Activated CD4-positive, alpha-beta T cell treated with anti-CD3 and anti-CD28 coated beads, Interleukin-2, amount 10 ng/mL, durations not matched to agents 24 days and 14 days (primary cell): Measurements from ENCODE around the gene CNTNAP5. TPM values are rescaled to one million over a fixed set of nuclear protein-coding genes. Genes with fewer than 3 reads are reported as not detected.

Experiments
- DNase-seq: peaks from one replicate; pipeline ENCODE4 v3.0.0; 2022
- H3K27ac Mint-ChIP-seq: one replicate; pipeline ENCODE4 v1.8.0; 2022; ENCODE audit warnings: mild to moderate bottlenecking, mixed read lengths
- H3K27me3 Mint-ChIP-seq: one replicate; pipeline ENCODE4 v1.8.0; 2022; ENCODE audit warnings: mixed read lengths
- H3K36me3 Mint-ChIP-seq: one replicate; pipeline ENCODE4 v1.8.0; 2022; ENCODE audit warnings: low read depth, mild to moderate bottlenecking, mixed read lengths
- H3K4me1 Mint-ChIP-seq: one replicate; pipeline ENCODE4 v1.8.0; 2021; ENCODE audit warnings: mixed read lengths
- H3K4me3 Mint-ChIP-seq: one replicate; pipeline ENCODE4 v1.8.0; 2022; ENCODE audit warnings: mild to moderate bottlenecking, moderate library complexity, mixed read lengths
- H3K9me3 Mint-ChIP-seq: one replicate; pipeline ENCODE4 v1.8.0; 2021; ENCODE audit warnings: mixed read lengths
- intact Hi-C: fragments of 100-400 bp; cut with micrococcal nuclease; formaldehyde crosslinking; loops from one replicate; pipeline ENCODE4 v1.15.1; 2023
- total RNA-seq: library from RNA; stranded (reverse); gene quantifications from 2 replicates; pipeline ENCODE4 v1.2.3, GENCODE V29; 2022

Gene CNTNAP5
- total RNA-seq, 1 donor from 2014 or later: not detected

- H3K4me3 Mint-ChIP-seq: no peak overlapping the region
- no peak for DNase-seq
- H3K9me3 Mint-ChIP-seq: no peaks in the 10 kb centered on the region
- no peak overlapping the region for H3K27ac Mint-ChIP-seq
- H3K27me3 Mint-ChIP-seq: no peaks in the 10 kb centered on the region
- no peaks in the 10 kb centered on the region for H3K4me1 Mint-ChIP-seq
- H3K36me3 Mint-ChIP-seq: no peaks in the 10 kb centered on the region
- intact Hi-C loops: no loop called here
These were observed 508.9 kb downstream of the CNTNAP5 start for GRCh38 chr2:124534028-124534427.

DNA sequence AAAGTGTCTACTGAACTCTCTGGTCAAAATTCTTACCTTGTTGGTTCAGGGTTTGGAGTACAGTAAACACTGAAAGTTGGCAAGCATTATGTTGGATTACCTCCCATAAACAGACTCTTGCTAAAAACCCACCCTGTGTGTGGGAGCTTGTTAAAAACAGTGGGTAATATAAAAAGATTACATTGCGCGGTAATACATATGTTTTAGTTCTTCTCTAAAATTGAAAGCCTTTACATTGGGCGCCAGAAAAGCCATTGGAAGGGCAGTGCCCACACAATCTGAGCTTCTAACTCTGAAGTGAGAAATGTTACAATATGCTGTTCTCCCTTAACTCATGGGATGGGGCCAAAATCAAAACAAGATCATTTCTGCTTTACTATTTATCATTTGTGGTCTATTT is 510.7 kb downstream of the CNTNAP5 start:
- H3K36me3 Mint-ChIP-seq: no peaks in the 10 kb centered on the region
- intact Hi-C loops: no loop called here
- no peak for DNase-seq
- no peaks in the 10 kb centered on the region for H3K4me1 Mint-ChIP-seq
- H3K4me3 Mint-ChIP-seq: no peak overlapping the region
- no peaks in the 10 kb centered on the region for H3K27me3 Mint-ChIP-seq
- H3K27ac Mint-ChIP-seq: no peak overlapping the region
- H3K9me3 Mint-ChIP-seq: no peaks in the 10 kb centered on the region

GRCh38 chr2:124536591-124536990 is 511.5 kb downstream of the CNTNAP5 start:
- no peak for DNase-seq
- no peaks in the 10 kb centered on the region for H3K9me3 Mint-ChIP-seq
- no peaks in the 10 kb centered on the region for H3K27me3 Mint-ChIP-seq
- intact Hi-C loops: no loop called here
- H3K27ac Mint-ChIP-seq: no peak overlapping the region
- H3K4me3 Mint-ChIP-seq: no peak overlapping the region
- H3K4me1 Mint-ChIP-seq: no peaks in the 10 kb centered on the region
- no peaks in the 10 kb centered on the region for H3K36me3 Mint-ChIP-seq

GRCh38 chr2:124538549-124538948 is 513.5 kb downstream of the CNTNAP5 start:
- H3K4me1 Mint-ChIP-seq: no peaks in the 10 kb centered on the region
- H3K27me3 Mint-ChIP-seq: no peaks in the 10 kb centered on the region
- H3K4me3 Mint-ChIP-seq: no peak overlapping the region
- H3K9me3 Mint-ChIP-seq: no peaks in the 10 kb centered on the region
- H3K36me3 Mint-ChIP-seq: no peaks in the 10 kb centered on the region
- no peak overlapping the region for H3K27ac Mint-ChIP-seq
- intact Hi-C loops: no loop called here
- DNase-seq: no peak

DNA sequence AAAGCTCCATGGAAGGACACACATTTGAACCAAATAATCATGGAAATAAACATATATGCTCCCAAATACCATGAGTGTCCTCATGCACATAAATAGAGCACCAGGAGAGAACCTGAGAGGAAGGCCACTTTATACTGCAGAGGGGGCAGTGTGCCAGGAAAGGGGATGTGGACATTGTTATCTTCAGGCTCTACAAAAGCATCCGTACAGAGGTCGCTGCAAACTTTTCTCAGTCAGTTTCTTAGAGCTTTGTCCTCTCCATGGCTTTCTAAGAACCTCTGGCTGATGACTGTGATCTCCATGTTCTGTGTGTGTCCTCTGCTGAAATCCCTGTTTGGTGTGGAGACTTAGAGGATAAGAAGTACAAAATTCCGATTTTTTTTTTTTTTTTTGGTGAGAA is 515.7 kb downstream of the CNTNAP5 start:
- no peaks in the 10 kb centered on the region for H3K4me1 Mint-ChIP-seq
- no peaks in the 10 kb centered on the region for H3K27me3 Mint-ChIP-seq
- H3K36me3 Mint-ChIP-seq: no peaks in the 10 kb centered on the region
- intact Hi-C loops: no loop called here
- H3K9me3 Mint-ChIP-seq: no peaks in the 10 kb centered on the region
- no peak overlapping the region for H3K27ac Mint-ChIP-seq
- no peak for DNase-seq
- H3K4me3 Mint-ChIP-seq: no peak overlapping the region

GRCh38 chr2:124542932-124543640 is 518.0 kb downstream of the CNTNAP5 start:
- Mint-ChIP-seq H3K27ac (no peak overlapping the region), H3K4me3 (no peak overlapping the region), H3K36me3 (no peaks in the 10 kb centered on the region), H3K27me3 (no peaks in the 10 kb centered on the region), H3K9me3 (no peaks in the 10 kb centered on the region), H3K4me1 (no peaks in the 10 kb centered on the region)
- no peak for DNase-seq
- intact Hi-C loops: no loop called here

GRCh38 chr2:124547700-124548099 is 522.6 kb downstream of the CNTNAP5 start:
- Mint-ChIP-seq H3K9me3 (no peaks in the 10 kb centered on the region), H3K27me3 (no peaks in the 10 kb centered on the region), H3K36me3 (no peaks in the 10 kb centered on the region), H3K4me1 (no peaks in the 10 kb centered on the region), H3K4me3 (no peak overlapping the region), H3K27ac (no peak overlapping the region)
- intact Hi-C loops: no loop called here
- DNase-seq: no peak

DNA sequence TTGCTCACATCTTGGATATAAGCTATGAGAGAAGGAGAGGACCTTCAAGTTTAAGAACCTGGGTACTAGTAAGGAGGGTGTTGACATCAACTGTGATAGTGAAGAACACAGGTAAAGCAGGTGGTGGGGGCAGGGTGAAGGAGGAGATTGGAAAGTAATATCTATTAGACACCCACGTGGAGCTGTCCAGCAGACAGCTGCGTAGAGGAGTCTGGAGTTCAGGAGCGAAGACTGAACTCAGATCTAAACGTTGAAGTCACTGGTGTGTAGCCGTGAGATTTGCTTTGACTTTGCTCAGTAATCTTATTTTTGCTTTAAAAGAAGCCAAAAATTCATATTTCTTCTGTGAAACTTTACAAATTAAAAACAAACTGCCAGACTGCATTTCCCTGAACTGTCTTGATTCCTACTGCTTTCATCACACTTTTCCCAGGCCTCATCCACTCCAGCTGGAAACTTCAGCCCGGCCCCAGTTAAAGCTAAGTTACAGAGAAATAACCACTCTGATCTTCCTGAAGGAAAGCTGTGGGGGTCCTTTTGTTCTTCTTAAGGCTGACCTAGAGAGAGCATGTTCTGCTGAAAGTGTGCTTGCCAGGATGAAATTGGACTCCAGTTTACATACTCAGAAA is 533.3 kb downstream of the CNTNAP5 start:
- no peaks in the 10 kb centered on the region for H3K4me1 Mint-ChIP-seq
- H3K4me3 Mint-ChIP-seq: no peak overlapping the region
- intact Hi-C loops: no loop called here
- no peaks in the 10 kb centered on the region for H3K27me3 Mint-ChIP-seq
- H3K9me3 Mint-ChIP-seq: peaks cover 6% of the 10 kb centered on the region
- H3K27ac Mint-ChIP-seq: no peak overlapping the region
- H3K36me3 Mint-ChIP-seq: no peaks in the 10 kb centered on the region
- no peak for DNase-seq

DNA sequence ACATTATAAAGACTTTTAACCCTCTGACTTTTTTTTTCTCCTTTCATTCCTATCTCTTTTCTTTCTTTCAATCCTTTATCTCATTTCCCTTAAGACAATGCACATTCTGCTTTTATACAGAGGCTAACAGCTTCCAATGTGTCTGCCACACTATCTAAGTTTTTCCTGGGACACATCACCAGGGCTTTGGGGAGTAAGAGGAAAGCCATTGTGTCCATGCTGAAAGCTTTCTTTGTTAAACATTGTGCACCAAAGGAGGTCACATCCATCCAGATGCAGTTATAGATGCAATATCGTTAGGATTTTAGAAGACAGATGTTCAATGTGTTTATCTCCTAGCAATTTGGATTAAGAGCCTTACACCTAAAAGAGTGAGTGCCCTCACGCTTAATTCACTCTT is 534.1 kb downstream of the CNTNAP5 start:
- intact Hi-C loops: no loop called here
- Mint-ChIP-seq H3K27me3 (no peaks in the 10 kb centered on the region), H3K9me3 (peaks cover 6% of the 10 kb centered on the region), H3K36me3 (no peaks in the 10 kb centered on the region), H3K4me1 (no peaks in the 10 kb centered on the region), H3K4me3 (no peak overlapping the region), H3K27ac (no peak overlapping the region)
- no peak for DNase-seq

DNA sequence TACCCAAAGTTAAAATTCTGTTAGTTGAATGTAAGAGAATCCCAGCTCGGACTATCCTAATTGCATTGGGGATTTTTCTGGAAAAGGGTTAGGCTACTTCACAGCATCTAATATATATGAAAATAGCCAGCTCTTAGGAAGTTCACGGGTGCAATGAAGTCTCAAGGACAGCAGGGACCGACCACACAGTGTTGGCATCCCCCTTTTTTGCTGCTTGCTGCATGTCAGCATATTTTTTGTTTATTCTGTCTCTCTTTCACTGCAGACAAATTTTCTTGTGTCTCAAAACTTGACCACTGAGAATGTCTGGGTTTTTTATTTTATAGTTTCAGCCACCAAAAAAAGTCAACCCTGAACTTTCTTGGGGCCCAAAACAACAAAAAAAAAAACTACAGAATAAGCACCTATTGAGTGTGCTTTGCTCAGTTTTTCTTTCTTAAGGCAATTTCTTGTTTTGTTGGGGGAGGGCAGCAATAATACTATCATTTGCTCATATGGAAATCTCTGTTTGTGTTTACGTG is 535.6 kb downstream of the CNTNAP5 start:
- Mint-ChIP-seq H3K4me1 (no peaks in the 10 kb centered on the region), H3K27me3 (no peaks in the 10 kb centered on the region), H3K27ac (no peak overlapping the region), H3K4me3 (no peak overlapping the region), H3K36me3 (no peaks in the 10 kb centered on the region), H3K9me3 (peaks cover 6% of the 10 kb centered on the region)
- intact Hi-C loops: no loop called here
- no peak for DNase-seq

DNA sequence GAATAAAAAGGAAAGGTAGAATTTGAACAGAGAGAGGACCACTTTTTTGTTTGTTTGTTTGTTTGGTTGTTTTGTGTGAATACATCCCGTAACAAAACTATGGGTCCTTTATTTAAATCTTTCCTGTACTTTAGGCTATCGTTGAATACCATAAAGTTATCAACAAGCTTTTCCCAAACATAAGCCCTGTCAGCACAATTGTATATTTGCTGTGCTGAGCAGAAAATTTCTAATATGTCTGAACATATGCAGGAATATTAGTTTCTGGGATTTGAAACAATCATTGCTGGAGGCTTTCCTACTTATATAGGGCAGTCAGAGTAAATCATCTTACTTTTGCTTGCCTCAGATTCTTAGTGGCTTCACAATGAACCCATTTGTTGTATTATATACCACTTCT is 536.4 kb downstream of the CNTNAP5 start:
- no peak for DNase-seq

GRCh38 chr2:124563426-124563825 is 538.3 kb downstream of the CNTNAP5 start:
- no peak for DNase-seq
- H3K9me3 Mint-ChIP-seq: peaks cover 8% of the 10 kb centered on the region
- no peak overlapping the region for H3K27ac Mint-ChIP-seq
- no peaks in the 10 kb centered on the region for H3K36me3 Mint-ChIP-seq
- intact Hi-C loops: no loop called here
- H3K4me3 Mint-ChIP-seq: no peak overlapping the region
- no peaks in the 10 kb centered on the region for H3K27me3 Mint-ChIP-seq
- no peaks in the 10 kb centered on the region for H3K4me1 Mint-ChIP-seq

More for the DNA sequence above, 536.4 kb downstream of the CNTNAP5 start:
- Mint-ChIP-seq H3K36me3 (no peaks in the 10 kb centered on the region), H3K27me3 (no peaks in the 10 kb centered on the region), H3K4me3 (no peak overlapping the region), H3K27ac (no peak overlapping the region), H3K9me3 (peaks cover 4% of the 10 kb centered on the region), H3K4me1 (no peaks in the 10 kb centered on the region)
- intact Hi-C loops: no loop called here

GRCh38 chr2:124566518-124566970 is 541.5 kb downstream of the CNTNAP5 start:
- H3K9me3 Mint-ChIP-seq: peaks cover 8% of the 10 kb centered on the region

DNA sequence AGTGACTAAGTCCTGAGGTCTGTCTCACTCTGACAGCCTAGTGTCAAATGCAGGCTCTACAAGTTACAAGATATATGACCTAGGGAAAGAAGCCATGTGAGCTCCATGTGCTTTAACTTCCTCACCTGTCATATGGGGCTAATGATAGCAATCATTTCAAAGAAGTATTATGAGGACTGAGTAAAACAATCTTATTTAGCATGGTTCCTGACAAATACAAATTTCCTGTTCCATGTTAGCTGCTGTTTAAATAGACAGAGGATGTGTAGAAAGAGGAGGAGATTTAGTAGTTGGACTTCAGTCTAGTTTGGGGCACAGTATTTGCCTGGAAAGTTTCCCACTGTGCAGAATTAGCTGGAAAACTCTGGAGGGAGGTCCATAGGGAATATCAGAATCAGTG is 545.8 kb downstream of the CNTNAP5 start:
- intact Hi-C loops: no loop called here
- no peaks in the 10 kb centered on the region for H3K4me1 Mint-ChIP-seq
- no peaks in the 10 kb centered on the region for H3K36me3 Mint-ChIP-seq
- H3K4me3 Mint-ChIP-seq: no peak overlapping the region
- no peak overlapping the region for H3K27ac Mint-ChIP-seq
- no peak for DNase-seq
- H3K9me3 Mint-ChIP-seq: peaks cover 8% of the 10 kb centered on the region
- H3K27me3 Mint-ChIP-seq: no peaks in the 10 kb centered on the region

More at GRCh38 chr2:124566518-124566970, 541.5 kb downstream of the CNTNAP5 start:
- Mint-ChIP-seq H3K4me3 (no peak overlapping the region), H3K36me3 (no peaks in the 10 kb centered on the region), H3K27me3 (no peaks in the 10 kb centered on the region), H3K27ac (no peak overlapping the region), H3K4me1 (no peaks in the 10 kb centered on the region)
- no peak for DNase-seq
- intact Hi-C loops: no loop called here
